ENCODE measurements around the gene CMSS1.

The CMSS1 gene

DNA sequence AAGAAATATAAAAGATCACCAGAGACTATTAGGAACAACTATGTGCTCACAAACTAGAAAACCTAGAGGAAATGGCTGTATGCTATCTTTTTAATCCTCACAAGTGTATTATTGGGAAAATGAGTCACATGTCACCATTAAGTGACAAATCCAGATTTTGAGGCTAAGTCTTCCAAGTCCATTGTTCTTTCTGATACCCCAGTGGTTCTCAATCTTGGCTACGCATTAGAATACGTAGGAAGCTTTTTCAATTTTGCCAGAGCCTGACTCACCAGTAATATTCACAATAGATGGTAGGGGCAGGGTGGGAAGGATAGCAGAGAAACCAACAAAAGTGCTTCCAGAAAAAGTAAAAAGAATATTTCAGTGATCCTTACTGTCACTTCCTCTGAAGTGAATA lies 179.6 kb downstream of the CMSS1 start:
- Histone ChIP-seq H3K9me3 (ENCODE audit: control insufficient read depth in 2 of 2, low read length in 2 of 2) (no peaks in the 10 kb centered on the region), H3K27me3 (ENCODE audit: control insufficient read depth in 1 of 2, insufficient read depth in 2 of 2, low read length in 2 of 2) (no peaks in the 10 kb centered on the region), H3K4me1 (ENCODE audit: control insufficient read depth, insufficient read depth, low read length) (no peaks in the 10 kb centered on the region), H3K9ac (ENCODE audit: low read length in 2 of 2) (no peak overlapping the region), H3K27ac (ENCODE audit: low read length) (no peak overlapping the region), H3K36me3 (ENCODE audit: control insufficient read depth in 2 of 2, insufficient read depth in 2 of 2, low read length in 2 of 2) (no peaks in the 10 kb centered on the region), H3K4me3 (ENCODE audit: low read length in 2 of 2) (no peak overlapping the region)

DNA sequence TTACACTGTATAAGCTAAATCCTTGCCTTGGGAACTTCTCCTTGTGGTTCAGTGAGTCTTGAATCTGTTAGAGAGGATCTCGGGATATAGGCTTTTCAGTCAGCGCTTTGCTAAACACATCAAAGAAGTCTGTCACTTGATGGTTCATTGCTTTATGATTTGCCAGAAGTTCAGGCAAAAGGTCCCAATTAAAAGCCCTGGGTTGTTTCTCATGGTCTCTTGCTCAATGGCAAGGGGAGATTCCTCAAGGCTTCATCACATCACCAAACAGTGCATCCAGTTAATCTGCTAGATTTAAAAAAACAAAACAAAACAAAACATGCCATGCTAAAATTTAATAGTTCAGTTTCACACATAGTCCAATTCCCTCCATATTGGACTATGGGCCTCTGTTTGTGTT lies 181.9 kb downstream of the CMSS1 start:
- H3K36me3 ChIP-seq (ENCODE audit: control insufficient read depth in 2 of 2, insufficient read depth in 2 of 2, low read length in 2 of 2), result no peaks in the 10 kb centered on the region
- H3K4me1 ChIP-seq (ENCODE audit: control insufficient read depth, insufficient read depth, low read length), result no peaks in the 10 kb centered on the region
- no peaks in the 10 kb centered on the region for H3K27me3 ChIP-seq (ENCODE audit: control insufficient read depth in 1 of 2, insufficient read depth in 2 of 2, low read length in 2 of 2)
- H3K9me3 ChIP-seq (ENCODE audit: control insufficient read depth in 2 of 2, low read length in 2 of 2), result no peaks in the 10 kb centered on the region
- no peak overlapping the region for H3K27ac ChIP-seq (ENCODE audit: low read length)
- H3K9ac ChIP-seq (ENCODE audit: low read length in 2 of 2), result no peak overlapping the region
- H3K4me3 ChIP-seq (ENCODE audit: low read length in 2 of 2), result no peak overlapping the region

DNA sequence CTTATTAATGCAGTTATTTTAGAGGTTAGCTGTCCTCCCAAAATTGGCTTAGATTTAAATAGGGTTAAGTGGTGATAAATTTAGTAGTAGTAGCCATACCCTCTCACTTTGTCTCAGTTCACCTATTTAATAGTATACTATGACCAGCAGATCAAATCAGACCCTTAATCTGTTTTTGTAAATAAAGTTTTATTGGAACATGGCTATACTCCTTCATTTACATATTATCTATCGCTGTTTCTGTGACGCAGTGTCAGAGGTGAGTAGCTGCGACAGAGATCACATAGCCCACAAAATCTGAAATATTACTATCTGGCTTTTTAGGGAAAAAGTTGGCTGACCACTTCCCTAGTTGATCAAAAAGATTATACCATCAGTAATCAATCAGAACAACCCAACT lies 183.4 kb downstream of the CMSS1 start:
- no peak overlapping the region for H3K27ac ChIP-seq (ENCODE audit: low read length)
- H3K36me3 ChIP-seq (ENCODE audit: control insufficient read depth in 2 of 2, insufficient read depth in 2 of 2, low read length in 2 of 2), result no peaks in the 10 kb centered on the region
- H3K27me3 ChIP-seq (ENCODE audit: control insufficient read depth in 1 of 2, insufficient read depth in 2 of 2, low read length in 2 of 2), result no peaks in the 10 kb centered on the region
- H3K4me3 ChIP-seq (ENCODE audit: low read length in 2 of 2), result no peak overlapping the region
- H3K9ac ChIP-seq (ENCODE audit: low read length in 2 of 2), result no peak overlapping the region
- no peaks in the 10 kb centered on the region for H3K9me3 ChIP-seq (ENCODE audit: control insufficient read depth in 2 of 2, low read length in 2 of 2)
- H3K4me1 ChIP-seq (ENCODE audit: control insufficient read depth, insufficient read depth, low read length), result no peaks in the 10 kb centered on the region

DNA sequence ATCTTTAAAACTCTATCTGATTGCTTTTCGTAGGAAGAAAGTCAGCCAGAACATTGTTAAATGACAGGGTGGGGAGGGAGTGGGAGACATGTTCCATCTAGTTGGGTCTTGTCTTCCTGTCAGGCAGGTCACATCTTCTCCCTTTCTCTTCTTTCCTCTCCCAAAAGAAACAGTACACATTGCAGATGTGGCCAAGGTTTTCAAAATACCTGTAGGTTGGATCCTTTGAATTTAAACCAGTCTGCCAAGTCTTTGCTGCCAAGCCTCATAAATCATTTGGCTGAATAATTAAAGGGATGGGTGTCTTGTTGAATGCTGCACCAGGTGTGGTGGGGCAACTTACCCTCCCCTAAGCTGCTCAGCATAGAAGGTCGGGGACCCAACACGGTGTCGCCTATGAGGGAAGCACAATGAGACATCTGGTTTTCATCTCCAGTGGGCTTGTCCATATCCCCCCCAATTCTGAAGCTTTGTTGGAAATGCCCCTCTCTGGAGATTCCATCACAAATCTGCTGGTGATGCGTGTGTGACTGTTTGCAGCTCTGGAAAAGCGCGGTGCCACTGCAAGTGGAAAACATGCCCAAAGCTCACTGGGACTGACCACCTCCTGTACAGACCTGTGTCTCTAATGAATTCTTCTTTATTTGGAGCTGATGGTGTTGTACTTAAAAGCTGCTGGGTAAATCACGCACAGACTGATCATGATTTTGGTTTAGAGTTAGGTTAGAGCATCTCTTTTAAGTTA lies 184.0 kb downstream of the CMSS1 start:
- no peaks in the 10 kb centered on the region for H3K36me3 ChIP-seq (ENCODE audit: control insufficient read depth in 2 of 2, insufficient read depth in 2 of 2, low read length in 2 of 2)
- no peak overlapping the region for H3K4me3 ChIP-seq (ENCODE audit: low read length in 2 of 2)
- H3K9ac ChIP-seq (ENCODE audit: low read length in 2 of 2), result no peak overlapping the region
- no peaks in the 10 kb centered on the region for H3K27me3 ChIP-seq (ENCODE audit: control insufficient read depth in 1 of 2, insufficient read depth in 2 of 2, low read length in 2 of 2)
- H3K27ac ChIP-seq (ENCODE audit: low read length), result no peak overlapping the region
- no peaks in the 10 kb centered on the region for H3K4me1 ChIP-seq (ENCODE audit: control insufficient read depth, insufficient read depth, low read length)
- no peaks in the 10 kb centered on the region for H3K9me3 ChIP-seq (ENCODE audit: control insufficient read depth in 2 of 2, low read length in 2 of 2)

DNA sequence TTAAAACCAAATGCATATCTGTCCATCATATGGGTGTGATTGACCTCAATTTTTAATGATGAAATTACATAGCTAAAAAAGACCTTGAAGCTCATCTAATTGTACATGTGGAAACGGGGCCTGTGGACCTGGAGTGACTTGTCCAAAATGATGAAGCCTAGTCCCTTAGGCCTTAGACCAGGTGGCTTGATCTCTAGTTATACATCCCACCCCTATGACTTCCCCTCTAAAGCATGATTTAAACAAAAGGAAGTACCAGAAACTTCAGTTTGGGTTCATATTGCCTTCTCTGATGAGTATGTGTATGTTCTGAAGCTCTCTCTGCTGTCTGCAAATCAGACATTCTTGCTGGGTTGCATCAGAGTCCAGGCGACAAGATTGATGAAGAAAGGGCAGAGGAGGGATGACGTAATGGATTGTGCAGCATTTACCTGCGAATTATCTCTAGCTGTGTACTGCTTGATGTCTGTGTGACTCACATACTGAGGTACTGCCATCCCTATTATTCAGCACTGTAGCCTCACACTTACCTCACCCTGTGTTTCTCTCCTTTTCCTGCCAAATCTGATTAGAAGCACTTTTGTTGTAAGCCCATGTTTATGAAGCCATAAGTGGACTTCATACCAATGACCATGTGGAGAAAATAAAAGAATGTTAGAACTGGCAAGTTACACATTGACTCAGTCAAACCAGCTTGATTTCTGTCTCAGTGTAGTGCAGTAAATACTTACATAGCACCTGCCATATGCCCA lies 185.1 kb downstream of the CMSS1 start:
- Histone ChIP-seq H3K27me3 (ENCODE audit: control insufficient read depth in 1 of 2, insufficient read depth in 2 of 2, low read length in 2 of 2) (no peaks in the 10 kb centered on the region), H3K9me3 (ENCODE audit: control insufficient read depth in 2 of 2, low read length in 2 of 2) (no peaks in the 10 kb centered on the region), H3K36me3 (ENCODE audit: control insufficient read depth in 2 of 2, insufficient read depth in 2 of 2, low read length in 2 of 2) (no peaks in the 10 kb centered on the region), H3K4me3 (ENCODE audit: low read length in 2 of 2) (no peak overlapping the region), H3K4me1 (ENCODE audit: control insufficient read depth, insufficient read depth, low read length) (no peaks in the 10 kb centered on the region), H3K9ac (ENCODE audit: low read length in 2 of 2) (no peak overlapping the region), H3K27ac (ENCODE audit: low read length) (no peak overlapping the region)

DNA sequence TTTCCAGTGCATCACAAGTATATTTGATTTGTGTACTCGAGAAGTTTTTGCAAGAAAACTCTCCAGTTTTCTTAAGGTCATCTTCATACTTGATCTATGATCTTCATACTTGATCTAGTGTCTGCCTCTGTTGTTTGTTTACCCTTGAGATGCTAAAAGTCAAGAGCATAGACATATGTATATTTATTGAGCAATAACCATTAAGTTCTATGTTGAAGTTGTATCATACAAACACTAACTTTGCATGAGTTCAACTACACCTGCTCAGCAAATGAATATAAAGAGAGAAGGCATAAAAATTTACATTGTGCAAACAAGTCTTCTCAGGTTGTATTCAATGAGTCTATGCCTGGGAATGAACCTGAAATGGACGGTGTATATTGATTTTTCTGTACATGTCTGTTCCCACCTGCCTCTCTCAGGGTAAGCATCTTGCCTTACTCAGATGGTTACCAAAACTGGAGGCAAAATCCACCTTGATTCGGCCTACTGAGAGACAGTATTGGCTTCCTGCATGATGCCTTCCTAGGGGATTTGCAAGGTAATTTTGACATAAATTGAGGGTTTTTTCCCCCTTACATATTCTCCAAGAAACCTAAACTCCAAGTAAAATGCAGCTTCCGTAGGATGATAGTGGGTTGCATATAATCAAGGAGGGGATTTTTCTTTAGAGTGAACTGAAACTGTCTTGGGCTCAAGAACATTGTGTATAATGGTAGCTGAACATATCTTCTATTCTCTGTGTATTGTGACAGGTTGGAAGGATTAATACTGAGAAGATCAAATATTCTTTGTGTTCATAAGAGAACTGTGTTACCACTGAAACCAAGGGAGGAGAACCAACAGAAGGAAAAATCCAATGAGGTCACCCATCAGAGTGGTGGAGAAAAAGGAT lies 186.2 kb downstream of the CMSS1 start:
- Histone ChIP-seq H3K36me3 (ENCODE audit: control insufficient read depth in 2 of 2, insufficient read depth in 2 of 2, low read length in 2 of 2) (no peaks in the 10 kb centered on the region), H3K9me3 (ENCODE audit: control insufficient read depth in 2 of 2, low read length in 2 of 2) (no peaks in the 10 kb centered on the region), H3K4me3 (ENCODE audit: low read length in 2 of 2) (no peak overlapping the region), H3K27ac (ENCODE audit: low read length) (no peak overlapping the region), H3K9ac (ENCODE audit: low read length in 2 of 2) (no peak overlapping the region), H3K4me1 (ENCODE audit: control insufficient read depth, insufficient read depth, low read length) (no peaks in the 10 kb centered on the region), H3K27me3 (ENCODE audit: control insufficient read depth in 1 of 2, insufficient read depth in 2 of 2, low read length in 2 of 2) (no peaks in the 10 kb centered on the region)

DNA sequence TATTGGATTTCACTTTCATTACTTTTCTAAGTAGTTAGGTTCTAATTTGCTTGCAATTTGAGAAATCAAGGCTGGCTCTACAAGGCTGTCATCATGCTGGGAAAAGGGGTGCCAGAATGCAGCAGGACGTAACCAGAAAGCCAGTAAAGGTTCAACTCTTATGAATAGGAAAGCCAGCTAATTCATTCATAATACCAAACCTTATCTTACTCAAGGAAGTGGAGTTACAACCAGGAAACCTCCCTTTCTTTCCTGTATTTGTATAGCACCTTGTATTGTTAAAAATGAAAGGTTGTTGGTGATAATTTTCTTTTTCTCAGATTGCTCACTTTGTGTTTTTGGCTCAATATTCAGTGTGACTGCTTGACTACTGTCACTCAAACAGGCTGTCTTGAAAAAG lies 187.3 kb downstream of the CMSS1 start:
- Histone ChIP-seq H3K27ac (ENCODE audit: low read length) (no peak overlapping the region), H3K4me1 (ENCODE audit: control insufficient read depth, insufficient read depth, low read length) (no peaks in the 10 kb centered on the region)

DNA sequence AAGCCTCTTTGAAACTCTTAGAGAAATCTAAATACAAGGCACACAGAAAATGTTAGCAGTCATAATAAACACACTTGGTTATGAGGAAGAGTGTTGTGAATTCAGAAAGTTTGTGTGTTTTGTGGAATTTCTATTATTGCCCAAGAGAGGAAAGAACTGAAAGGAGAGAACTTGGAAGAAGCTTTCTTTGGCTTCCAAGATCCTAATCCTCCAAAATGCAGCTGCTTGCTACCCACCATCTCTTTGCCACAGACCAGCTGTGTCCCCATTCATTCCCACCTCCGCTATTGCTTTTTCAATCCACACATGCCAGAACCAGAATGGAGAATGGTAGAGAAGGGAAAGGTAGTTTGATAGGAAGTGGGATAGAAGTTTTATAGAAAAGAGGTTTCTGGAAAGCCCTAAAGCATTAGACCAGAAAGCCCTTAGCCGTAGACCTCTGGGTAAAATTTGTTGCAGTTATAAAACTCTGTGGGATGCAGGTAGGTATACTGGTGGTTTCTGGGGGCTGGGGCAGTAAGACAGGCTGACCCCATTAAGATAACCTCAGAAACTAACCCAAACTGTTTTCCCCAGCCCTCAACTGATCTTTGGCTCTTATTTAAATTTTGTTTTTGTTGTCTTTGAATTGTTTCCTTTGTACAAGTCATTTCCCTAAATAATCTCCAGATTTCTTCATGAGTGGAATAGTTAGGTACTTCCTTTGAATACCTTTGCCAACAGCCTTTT lies 188.2 kb downstream of the CMSS1 start:
- no peaks in the 10 kb centered on the region for H3K4me1 ChIP-seq (ENCODE audit: control insufficient read depth, insufficient read depth, low read length)
- no peaks in the 10 kb centered on the region for H3K27me3 ChIP-seq (ENCODE audit: control insufficient read depth in 1 of 2, insufficient read depth in 2 of 2, low read length in 2 of 2)
- no peaks in the 10 kb centered on the region for H3K36me3 ChIP-seq (ENCODE audit: control insufficient read depth in 2 of 2, insufficient read depth in 2 of 2, low read length in 2 of 2)
- no peak overlapping the region for H3K9ac ChIP-seq (ENCODE audit: low read length in 2 of 2)
- no peak overlapping the region for H3K4me3 ChIP-seq (ENCODE audit: low read length in 2 of 2)
- H3K27ac ChIP-seq (ENCODE audit: low read length), result no peak overlapping the region
- no peaks in the 10 kb centered on the region for H3K9me3 ChIP-seq (ENCODE audit: control insufficient read depth in 2 of 2, low read length in 2 of 2)

More for the DNA sequence above, 187.3 kb downstream of the CMSS1 start:
- Histone ChIP-seq H3K9ac (ENCODE audit: low read length in 2 of 2) (no peak overlapping the region), H3K4me3 (ENCODE audit: low read length in 2 of 2) (no peak overlapping the region), H3K27me3 (ENCODE audit: control insufficient read depth in 1 of 2, insufficient read depth in 2 of 2, low read length in 2 of 2) (no peaks in the 10 kb centered on the region), H3K36me3 (ENCODE audit: control insufficient read depth in 2 of 2, insufficient read depth in 2 of 2, low read length in 2 of 2) (no peaks in the 10 kb centered on the region), H3K9me3 (ENCODE audit: control insufficient read depth in 2 of 2, low read length in 2 of 2) (no peaks in the 10 kb centered on the region)

DNA sequence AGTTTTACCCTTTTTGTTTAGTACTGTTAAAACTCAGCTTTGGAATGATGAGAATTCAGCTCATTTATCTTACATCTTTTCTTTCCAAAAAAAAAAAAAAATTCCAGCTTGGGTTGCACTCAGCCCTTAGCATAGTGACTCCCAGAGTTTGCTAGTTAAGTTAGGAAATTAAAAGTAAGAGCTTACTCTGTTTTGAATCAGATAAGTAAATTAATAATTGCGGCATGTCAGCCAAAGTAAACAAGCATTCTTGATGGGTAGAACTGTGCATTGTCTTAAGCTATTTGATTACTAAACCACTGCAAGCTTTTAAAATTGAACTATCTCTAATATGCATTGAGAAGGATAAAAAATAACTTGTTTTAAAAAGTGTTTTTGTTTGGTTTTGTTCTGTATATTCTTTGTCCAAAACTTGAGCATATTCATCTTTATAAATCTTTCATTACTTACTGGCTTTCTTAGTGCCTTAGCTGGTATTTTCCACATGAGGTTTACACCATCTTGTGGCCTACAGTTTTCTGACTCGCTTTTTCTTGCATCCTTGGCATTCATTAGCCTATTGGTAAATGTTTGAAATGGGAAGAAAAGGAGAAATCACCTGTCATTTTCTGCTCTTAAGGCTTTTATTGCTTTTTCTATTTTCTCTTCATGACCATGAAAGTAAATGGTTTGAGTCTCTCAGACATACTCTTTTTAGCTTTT lies 189.1 kb downstream of the CMSS1 start:
- Histone ChIP-seq H3K27me3 (ENCODE audit: control insufficient read depth in 1 of 2, insufficient read depth in 2 of 2, low read length in 2 of 2) (no peaks in the 10 kb centered on the region), H3K27ac (ENCODE audit: low read length) (no peak overlapping the region), H3K9me3 (ENCODE audit: control insufficient read depth in 2 of 2, low read length in 2 of 2) (no peaks in the 10 kb centered on the region), H3K4me1 (ENCODE audit: control insufficient read depth, insufficient read depth, low read length) (no peaks in the 10 kb centered on the region), H3K36me3 (ENCODE audit: control insufficient read depth in 2 of 2, insufficient read depth in 2 of 2, low read length in 2 of 2) (no peaks in the 10 kb centered on the region), H3K9ac (ENCODE audit: low read length in 2 of 2) (no peak overlapping the region), H3K4me3 (ENCODE audit: low read length in 2 of 2) (no peak overlapping the region)

DNA sequence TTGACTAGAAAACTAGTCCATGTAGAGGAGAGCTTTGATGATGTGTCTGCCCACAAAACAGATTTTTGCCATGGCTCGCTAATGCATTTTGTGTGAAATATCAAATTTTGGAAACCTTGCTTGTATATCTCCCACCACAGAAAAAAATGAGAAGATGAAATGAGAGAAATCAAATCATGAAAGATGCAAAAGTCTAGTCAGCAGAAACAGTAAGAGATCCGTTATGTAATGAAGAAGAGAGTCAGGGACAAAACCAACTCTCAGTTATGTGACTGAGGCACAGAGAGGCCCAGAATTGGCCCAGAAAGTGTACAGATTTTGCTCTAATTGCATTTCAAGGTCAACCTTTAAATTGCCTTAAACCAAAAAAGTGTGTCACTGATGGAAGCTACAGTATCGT lies 189.7 kb downstream of the CMSS1 start:
- Histone ChIP-seq H3K4me3 (ENCODE audit: low read length in 2 of 2) (no peak overlapping the region), H3K27me3 (ENCODE audit: control insufficient read depth in 1 of 2, insufficient read depth in 2 of 2, low read length in 2 of 2) (no peaks in the 10 kb centered on the region), H3K9ac (ENCODE audit: low read length in 2 of 2) (no peak overlapping the region), H3K9me3 (ENCODE audit: control insufficient read depth in 2 of 2, low read length in 2 of 2) (no peaks in the 10 kb centered on the region), H3K27ac (ENCODE audit: low read length) (no peak overlapping the region), H3K4me1 (ENCODE audit: control insufficient read depth, insufficient read depth, low read length) (no peaks in the 10 kb centered on the region), H3K36me3 (ENCODE audit: control insufficient read depth in 2 of 2, insufficient read depth in 2 of 2, low read length in 2 of 2) (no peaks in the 10 kb centered on the region)
